ENCODE results near the gene VGF. TPM values are rescaled to one million over a fixed set of nuclear protein-coding genes. Genes with fewer than 3 reads are reported as not detected.
"Not testable (repeated sequence)": the region's sequence is repeated elsewhere in the genome, so short reads cannot be mapped to it uniquely, and the experiment has no call there.

The VGF gene
- polyA plus RNA-seq, 4 donors, result 0.32 to 0.49 TPM; not detected in 2

- no peak for FAIRE-seq
These were observed 24.5 kb downstream of the VGF start for GRCh38 chr7:101140746-101141382.

DNA sequence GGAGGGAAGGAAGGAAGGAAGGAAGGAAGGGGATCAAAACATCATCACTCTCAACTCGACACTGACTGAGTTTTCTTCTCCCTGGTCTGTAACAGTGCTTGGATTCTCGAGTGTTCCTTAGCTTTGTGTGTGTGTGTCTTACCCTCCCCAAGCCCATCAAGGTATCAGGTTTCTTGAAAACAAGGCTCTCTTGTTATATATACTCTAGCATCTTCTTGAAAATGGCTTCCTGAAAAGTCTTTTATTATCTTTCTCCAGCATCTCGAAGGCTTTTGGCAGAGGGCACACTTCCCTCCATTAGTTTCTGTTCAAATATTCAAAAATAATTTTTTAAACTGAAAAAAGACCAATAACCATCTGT lies 25.1 kb downstream of the VGF start:
- H3K27me3 ChIP-seq (ENCODE audit: control insufficient read depth in 3 of 3, insufficient read depth in 3 of 3, low read length in 3 of 3), result peaks cover 0 to 10% (median 0%) of the 10 kb centered on the region in 3 donors
- no peak overlapping the region for H3K4me3 ChIP-seq (ENCODE audit: low read depth in 1 of 3, low read length in 3 of 3)
- 33 to 72% (median 58%) methylated on average over 3 of the region's 3 CpGs for WGBS, 3 donors
- FAIRE-seq, result no peak
- peaks cover 0 to 10% (median 2%) of the 10 kb centered on the region in 3 donors for H3K4me1 ChIP-seq (ENCODE audit: control insufficient read depth in 3 of 3, insufficient read depth in 2 of 3, low read depth in 1 of 3, low read length in 2 of 3)
- DNase-seq, result no peak
- no peak overlapping the region for H3K27ac ChIP-seq (ENCODE audit: low read depth in 1 of 3, low read length in 2 of 3)
- no peaks in the 10 kb centered on the region for H3K9me3 ChIP-seq (ENCODE audit: control insufficient read depth in 2 of 2, insufficient read depth in 1 of 2, low read depth in 1 of 2, low read length in 1 of 2)
- no peaks in the 10 kb centered on the region for H3K36me3 ChIP-seq (ENCODE audit: control insufficient read depth in 3 of 3, insufficient read depth in 2 of 3, low read depth in 1 of 3, low read length in 3 of 3)

More at GRCh38 chr7:101140746-101141382, 24.5 kb downstream of the VGF start:
- Histone ChIP-seq H3K4me1 (ENCODE audit: control insufficient read depth in 3 of 3, insufficient read depth in 2 of 3, low read depth in 1 of 3, low read length in 2 of 3) (peaks cover 0 to 10% (median 2%) of the 10 kb centered on the region in 3 donors), H3K36me3 (ENCODE audit: control insufficient read depth in 3 of 3, insufficient read depth in 2 of 3, low read depth in 1 of 3, low read length in 3 of 3) (no peaks in the 10 kb centered on the region), H3K27ac (ENCODE audit: low read depth in 1 of 3, low read length in 2 of 3) (no peak overlapping the region), H3K4me3 (ENCODE audit: low read depth in 1 of 3, low read length in 3 of 3) (no peak overlapping the region), H3K9me3 (ENCODE audit: control insufficient read depth in 2 of 2, insufficient read depth in 1 of 2, low read depth in 1 of 2, low read length in 1 of 2) (no peaks in the 10 kb centered on the region), H3K27me3 (ENCODE audit: control insufficient read depth in 3 of 3, insufficient read depth in 3 of 3, low read length in 3 of 3) (peaks cover 0 to 4% (median 0%) of the 10 kb centered on the region in 3 donors)
- DNase-seq, result no peak
- 85 to 91% (median 86%) methylated on average over 4 of the region's 4 CpGs for WGBS, 3 donors

DNA sequence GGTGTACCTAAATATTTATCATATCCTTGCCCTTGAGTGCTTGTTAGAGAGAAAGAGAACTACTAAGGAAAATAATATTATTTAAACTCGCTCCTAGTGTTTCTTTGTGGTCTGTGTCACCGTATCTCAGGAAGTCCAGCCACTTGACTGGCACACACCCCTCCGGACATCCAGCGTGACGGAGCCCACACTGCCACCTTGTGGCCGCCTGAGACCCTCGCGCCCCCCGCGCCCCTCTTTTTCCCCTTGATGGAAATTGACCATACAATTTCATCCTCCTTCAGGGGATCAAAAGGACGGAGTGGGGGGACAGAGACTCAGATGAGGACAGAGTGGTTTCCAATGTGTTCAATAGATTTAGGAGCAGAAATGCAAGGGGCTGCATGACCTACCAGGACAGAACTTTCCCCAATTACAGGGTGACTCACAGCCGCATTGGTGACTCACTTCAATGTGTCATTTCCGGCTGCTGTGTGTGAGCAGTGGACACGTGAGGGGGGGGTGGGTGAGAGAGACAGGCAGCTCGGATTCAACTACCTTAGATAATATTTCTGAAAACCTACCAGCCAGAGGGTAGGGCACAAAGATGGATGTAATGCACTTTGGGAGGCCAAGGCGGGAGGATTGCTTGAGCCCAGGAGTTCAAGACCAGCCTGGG lies 27.0 kb downstream of the VGF start:
- peaks cover 0 to 17% (median 0%) of the 10 kb centered on the region in 3 donors for H3K27me3 ChIP-seq (ENCODE audit: control insufficient read depth in 3 of 3, insufficient read depth in 3 of 3, low read length in 3 of 3)
- H3K4me1 ChIP-seq (ENCODE audit: control insufficient read depth in 3 of 3, insufficient read depth in 2 of 3, low read depth in 1 of 3, low read length in 2 of 3), result peaks cover 0 to 6% (median 2%) of the 10 kb centered on the region in 3 donors
- 2 to 7% (median 5%) methylated on average over 16 of the region's 16 CpGs for WGBS, 3 donors
- FAIRE-seq (no peak), DNase-seq (peak; percentile 91 to 93)
- H3K9me3 ChIP-seq (ENCODE audit: control insufficient read depth in 2 of 2, insufficient read depth in 1 of 2, low read depth in 1 of 2, low read length in 1 of 2), result no peaks in the 10 kb centered on the region
- H3K27ac ChIP-seq (ENCODE audit: low read depth in 1 of 3, low read length in 2 of 3), result peak overlapping the region; percentile 47 to 89 (median 58)
- no peak overlapping the region for H3K4me3 ChIP-seq (ENCODE audit: low read depth in 1 of 3, low read length in 3 of 3)
- no peaks in the 10 kb centered on the region for H3K36me3 ChIP-seq (ENCODE audit: control insufficient read depth in 3 of 3, insufficient read depth in 2 of 3, low read depth in 1 of 3, low read length in 3 of 3)

DNA sequence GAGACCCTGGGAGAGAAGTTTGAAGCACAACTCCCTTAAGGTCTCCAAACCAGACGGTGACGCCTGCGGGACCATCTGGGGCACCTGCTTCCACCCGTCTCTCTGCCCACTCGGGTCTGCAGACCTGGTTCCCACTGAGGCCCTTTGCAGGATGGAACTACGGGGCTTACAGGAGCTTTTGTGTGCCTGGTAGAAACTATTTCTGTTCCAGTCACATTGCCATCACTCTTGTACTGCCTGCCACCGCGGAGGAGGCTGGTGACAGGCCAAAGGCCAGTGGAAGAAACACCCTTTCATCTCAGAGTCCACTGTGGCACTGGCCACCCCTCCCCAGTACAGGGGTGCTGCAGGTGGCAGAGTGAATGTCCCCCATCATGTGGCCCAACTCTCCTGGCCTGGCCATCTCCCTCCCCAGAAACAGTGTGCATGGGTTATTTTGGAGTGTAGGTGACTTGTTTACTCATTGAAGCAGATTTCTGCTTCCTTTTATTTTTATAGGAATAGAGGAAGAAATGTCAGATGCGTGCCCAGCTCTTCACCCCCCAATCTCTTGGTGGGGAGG lies 27.6 kb downstream of the VGF start:
- Histone ChIP-seq H3K4me3 (ENCODE audit: low read depth in 1 of 3, low read length in 3 of 3) (no peak overlapping the region), H3K4me1 (ENCODE audit: control insufficient read depth in 3 of 3, insufficient read depth in 2 of 3, low read depth in 1 of 3, low read length in 2 of 3) (peaks cover 0 to 6% (median 2%) of the 10 kb centered on the region in 3 donors), H3K9me3 (ENCODE audit: control insufficient read depth in 2 of 2, insufficient read depth in 1 of 2, low read depth in 1 of 2, low read length in 1 of 2) (no peaks in the 10 kb centered on the region), H3K36me3 (ENCODE audit: control insufficient read depth in 3 of 3, insufficient read depth in 2 of 3, low read depth in 1 of 3, low read length in 3 of 3) (no peaks in the 10 kb centered on the region), H3K27ac (ENCODE audit: low read depth in 1 of 3, low read length in 2 of 3) (peak overlapping the region; percentile 47 to 89 (median 58)), H3K27me3 (ENCODE audit: control insufficient read depth in 3 of 3, insufficient read depth in 3 of 3, low read length in 3 of 3) (peaks cover 0 to 17% (median 0%) of the 10 kb centered on the region in 3 donors)
- DNase-seq (peak in 1 of 2 donors; percentile 60), FAIRE-seq (no peak)
- 56 to 71% (median 59%) methylated on average over 9 of the region's 9 CpGs for WGBS, 3 donors

- no peak overlapping the region for H3K4me3 ChIP-seq (ENCODE audit: low read depth in 1 of 3, low read length in 3 of 3)
- H3K4me1 ChIP-seq (ENCODE audit: control insufficient read depth in 3 of 3, insufficient read depth in 2 of 3, low read depth in 1 of 3, low read length in 2 of 3), result peaks cover 0 to 6% (median 2%) of the 10 kb centered on the region in 3 donors
- WGBS, 3 donors, result 81 to 84% (median 82%) methylated on average over 6 of the region's 6 CpGs
- H3K9me3 ChIP-seq (ENCODE audit: control insufficient read depth in 2 of 2, insufficient read depth in 1 of 2, low read depth in 1 of 2, low read length in 1 of 2), result no peaks in the 10 kb centered on the region
- no peaks in the 10 kb centered on the region for H3K36me3 ChIP-seq (ENCODE audit: control insufficient read depth in 3 of 3, insufficient read depth in 2 of 3, low read depth in 1 of 3, low read length in 3 of 3)
- DNase-seq (no peak), FAIRE-seq (no peak)
- peaks cover 0 to 20% (median 0%) of the 10 kb centered on the region in 3 donors for H3K27me3 ChIP-seq (ENCODE audit: control insufficient read depth in 3 of 3, insufficient read depth in 3 of 3, low read length in 3 of 3)
- no peak overlapping the region for H3K27ac ChIP-seq (ENCODE audit: low read depth in 1 of 3, low read length in 2 of 3)
These were observed 30.9 kb downstream of the VGF start for GRCh38 chr7:101134399-101134980.

DNA sequence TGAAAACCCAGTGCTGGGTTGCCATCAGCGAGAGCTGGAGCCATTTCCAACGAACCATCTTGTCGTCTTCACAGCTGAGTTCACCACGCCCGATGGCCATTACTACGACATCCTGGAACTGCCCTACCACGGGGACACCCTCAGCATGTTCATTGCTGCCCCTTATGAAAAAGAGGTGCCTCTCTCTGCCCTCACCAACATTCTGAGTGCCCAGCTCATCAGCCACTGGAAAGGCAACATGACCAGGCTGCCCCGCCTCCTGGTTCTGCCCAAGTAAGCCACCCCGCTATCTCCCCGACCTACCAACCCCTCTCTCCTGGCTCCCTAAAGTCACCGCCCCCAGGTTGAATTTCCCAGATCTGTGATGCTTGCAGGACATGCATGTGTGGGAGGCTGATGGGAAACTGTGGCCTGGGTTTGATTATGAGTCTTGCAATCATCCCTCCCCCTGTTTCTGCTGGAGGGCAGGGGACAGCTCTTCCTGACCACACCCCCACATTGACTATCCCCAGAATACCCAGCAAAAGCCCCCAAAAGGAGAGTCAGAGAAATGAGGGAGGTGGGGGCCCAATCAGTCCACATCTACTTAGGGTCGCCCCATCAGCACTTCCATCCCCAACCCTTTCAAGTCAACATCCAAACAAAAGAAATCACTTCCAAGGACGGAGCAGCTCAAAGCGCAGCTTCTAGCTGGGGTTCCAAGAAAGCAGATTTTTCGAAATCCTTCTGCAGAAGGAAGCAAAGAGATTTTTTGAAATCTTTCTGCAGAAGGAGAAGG lies 31.6 kb downstream of the VGF start:
- no peak overlapping the region for H3K4me3 ChIP-seq (ENCODE audit: low read depth in 1 of 3, low read length in 3 of 3)
- WGBS, 3 donors, result 70 to 82% (median 77%) methylated on average over 15 of the region's 15 CpGs
- H3K27me3 ChIP-seq (ENCODE audit: control insufficient read depth in 3 of 3, insufficient read depth in 3 of 3, low read length in 3 of 3), result peaks cover 0 to 20% (median 0%) of the 10 kb centered on the region in 3 donors
- no peaks in the 10 kb centered on the region for H3K36me3 ChIP-seq (ENCODE audit: control insufficient read depth in 3 of 3, insufficient read depth in 2 of 3, low read depth in 1 of 3, low read length in 3 of 3)
- no peak overlapping the region for H3K27ac ChIP-seq (ENCODE audit: low read depth in 1 of 3, low read length in 2 of 3)
- FAIRE-seq (no peak), DNase-seq (no peak)
- no peaks in the 10 kb centered on the region for H3K9me3 ChIP-seq (ENCODE audit: control insufficient read depth in 2 of 2, insufficient read depth in 1 of 2, low read depth in 1 of 2, low read length in 1 of 2)
- H3K4me1 ChIP-seq (ENCODE audit: control insufficient read depth in 3 of 3, insufficient read depth in 2 of 3, low read depth in 1 of 3, low read length in 2 of 3), result peaks cover 0 to 6% (median 2%) of the 10 kb centered on the region in 3 donors

- H3K36me3 ChIP-seq (ENCODE audit: control insufficient read depth in 3 of 3, insufficient read depth in 2 of 3, low read depth in 1 of 3, low read length in 3 of 3); FAIRE-seq; DNase-seq; H3K4me1 ChIP-seq (ENCODE audit: control insufficient read depth in 3 of 3, insufficient read depth in 2 of 3, low read depth in 1 of 3, low read length in 2 of 3); H3K9me3 ChIP-seq (ENCODE audit: control insufficient read depth in 2 of 2, insufficient read depth in 1 of 2, low read depth in 1 of 2, low read length in 1 of 2); H3K4me3 ChIP-seq (ENCODE audit: low read depth in 1 of 3, low read length in 3 of 3); H3K27ac ChIP-seq (ENCODE audit: low read depth in 1 of 3, low read length in 2 of 3): not testable (repeated sequence)
- 86 to 90% (median 89%) methylated on average over 18 of the region's 18 CpGs for WGBS, 3 donors
- H3K27me3 ChIP-seq (ENCODE audit: control insufficient read depth in 3 of 3, insufficient read depth in 3 of 3, low read length in 3 of 3), result peaks cover 0 to 25% (median 0%) of the 10 kb centered on the region in 3 donors
These were observed 32.5 kb downstream of the VGF start for GRCh38 chr7:101132626-101133600.
